HFF-Myc (cell line): Measurements from ENCODE around the gene IDH3G.
"Not testable (repeated sequence)": the region's sequence is repeated elsewhere in the genome, so short reads cannot be mapped to it uniquely, and the experiment has no call there.

Experiments used
- DNase-seq: peaks from one replicate; pipeline ENCODE4 v3.0.0-alpha.2; 2011; ENCODE audit warnings: low read depth; ENCODE audit errors: extremely low read depth
- H3K4me3 ChIP-seq: replicated peaks from 2 replicates; pipeline ENCODE4 v1.5.1; 2011; ENCODE audit warnings: low read depth, mild to moderate bottlenecking, control low read depth, low read length
- CTCF ChIP-seq: IDR thresholded peaks from 2 replicates; pipeline ENCODE4 v1.5.1; 2012; ENCODE audit warnings: mild to moderate bottlenecking, low read depth, low read length, control low read depth; ENCODE audit errors: missing control alignments

Gene IDH3G

GRCh38 chrX:153761863-153762262, 32.3 kb downstream of the IDH3G start:
- TF ChIP-seq CTCF: no peak
- DNase-seq: no peak
- H3K4me3 ChIP-seq: no peak overlapping the region

- TF ChIP-seq CTCF: no peak
- DNase-seq: no peak
- no peak overlapping the region for H3K4me3 ChIP-seq
These were observed 39.0 kb downstream of the IDH3G start for GRCh38 chrX:153755136-153755535.

GRCh38 chrX:153750127-153750774, 43.9 kb downstream of the IDH3G start:
- TF ChIP-seq CTCF: no peak
- DNase-seq: no peak
- no peak overlapping the region for H3K4me3 ChIP-seq

GRCh38 chrX:153749017-153749416, 45.2 kb downstream of the IDH3G start:
- not testable (repeated sequence) for DNase-seq, H3K4me3 ChIP-seq

GRCh38 chrX:153746991-153747390, 47.2 kb downstream of the IDH3G start:
- DNase-seq, H3K4me3 ChIP-seq: not testable (repeated sequence)

GRCh38 chrX:153746359-153746758, 47.8 kb downstream of the IDH3G start:
- H3K4me3 ChIP-seq: no peak overlapping the region
- no peak for TF ChIP-seq CTCF
- no peak for DNase-seq

- not testable (repeated sequence) for DNase-seq, H3K4me3 ChIP-seq
These were observed 49.1 kb downstream of the IDH3G start for GRCh38 chrX:153745067-153745433.

GRCh38 chrX:153744210-153745066, 49.7 kb downstream of the IDH3G start:
- H3K4me3 ChIP-seq: no peak overlapping the region
- DNase-seq: no peak
- TF ChIP-seq CTCF: peak; percentile 24

- H3K4me3 ChIP-seq, DNase-seq: not testable (repeated sequence)
These were observed 50.5 kb downstream of the IDH3G start for GRCh38 chrX:153743468-153744209.

- H3K4me3 ChIP-seq: not testable (repeated sequence)
These were observed 51.2 kb downstream of the IDH3G start for GRCh38 chrX:153742796-153743467.

GRCh38 chrX:153742111-153742510, 52.1 kb downstream of the IDH3G start:
- not testable (repeated sequence) for H3K4me3 ChIP-seq, DNase-seq

More at GRCh38 chrX:153742796-153743467, 51.2 kb downstream of the IDH3G start:
- not testable (repeated sequence) for DNase-seq
